Measurements from ENCODE around the gene CAMK2B.

The CAMK2B gene

DNA sequence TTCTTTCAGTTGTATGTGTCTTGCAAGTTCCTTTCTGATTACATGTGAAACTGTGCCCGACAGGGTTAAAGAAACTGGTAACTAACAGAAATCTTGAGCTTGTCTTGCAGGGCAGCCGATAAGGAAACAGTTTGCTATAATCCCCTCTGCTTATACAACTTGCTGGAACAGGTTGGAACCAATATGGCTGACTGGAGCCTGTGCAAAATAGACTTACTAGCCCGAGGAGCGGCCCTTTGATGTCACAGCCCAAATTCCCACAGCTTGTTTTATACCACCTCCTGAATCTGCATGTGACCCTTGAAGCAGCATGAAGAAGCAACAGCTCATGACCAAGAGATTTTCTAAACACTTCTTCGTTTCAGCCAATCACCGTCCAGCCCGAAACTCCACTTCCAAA is 127.9 kb downstream of the CAMK2B start:
- H3K4me1 ChIP-seq (ENCODE audit: insufficient read depth, low read length, severe bottlenecking) = peaks cover 12% of the 10 kb centered on the region
- H3K4me2 ChIP-seq (ENCODE audit: low read length) = no peak overlapping the region
- TF ChIP-seq EZH2 (IDR thresholded peaks at IDR 0.05; ENCODE audit: borderline replicate concordance, low read length) = no peak
- TF ChIP-seq, protein P1, sequence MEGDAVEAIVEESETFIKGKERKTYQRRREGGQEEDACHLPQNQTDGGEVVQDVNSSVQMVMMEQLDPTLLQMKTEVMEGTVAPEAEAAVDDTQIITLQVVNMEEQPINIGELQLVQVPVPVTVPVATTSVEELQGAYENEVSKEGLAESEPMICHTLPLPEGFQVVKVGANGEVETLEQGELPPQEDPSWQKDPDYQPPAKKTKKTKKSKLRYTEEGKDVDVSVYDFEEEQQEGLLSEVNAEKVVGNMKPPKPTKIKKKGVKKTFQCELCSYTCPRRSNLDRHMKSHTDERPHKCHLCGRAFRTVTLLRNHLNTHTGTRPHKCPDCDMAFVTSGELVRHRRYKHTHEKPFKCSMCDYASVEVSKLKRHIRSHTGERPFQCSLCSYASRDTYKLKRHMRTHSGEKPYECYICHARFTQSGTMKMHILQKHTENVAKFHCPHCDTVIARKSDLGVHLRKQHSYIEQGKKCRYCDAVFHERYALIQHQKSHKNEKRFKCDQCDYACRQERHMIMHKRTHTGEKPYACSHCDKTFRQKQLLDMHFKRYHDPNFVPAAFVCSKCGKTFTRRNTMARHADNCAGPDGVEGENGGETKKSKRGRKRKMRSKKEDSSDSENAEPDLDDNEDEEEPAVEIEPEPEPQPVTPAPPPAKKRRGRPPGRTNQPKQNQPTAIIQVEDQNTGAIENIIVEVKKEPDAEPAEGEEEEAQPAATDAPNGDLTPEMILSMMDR (IDR thresholded peaks at IDR 0.05; ENCODE audit: low read length) = no peak
- no peak overlapping the region for H3K4me3 ChIP-seq (ENCODE audit: low read depth, low read length, poor library complexity, severe bottlenecking)
- no peaks in the 10 kb centered on the region for H4K20me1 ChIP-seq (ENCODE audit: insufficient read depth, low read length)
- no peaks in the 10 kb centered on the region for H3K9me3 ChIP-seq (ENCODE audit: low read length)
- H3K79me2 ChIP-seq (ENCODE audit: insufficient read depth, low read length) = peaks cover 15% of the 10 kb centered on the region
- H2AFZ ChIP-seq (ENCODE audit: low read length) = no peak overlapping the region
- H3K36me3 ChIP-seq (ENCODE audit: insufficient read depth, low read length) = no peaks in the 10 kb centered on the region; the same call in 1 of the 2 replicates
- H3K27ac ChIP-seq (ENCODE audit: low read depth, low read length, poor library complexity, severe bottlenecking) = no peak overlapping the region
- no peaks in the 10 kb centered on the region for H3K9me2 ChIP-seq (ENCODE audit: low read depth, low read length)
- no peak overlapping the region for H3K9ac ChIP-seq (ENCODE audit: low read length)
- no peaks in the 10 kb centered on the region for H3F3A ChIP-seq (ENCODE audit: insufficient read depth, low read length)
- no peaks in the 10 kb centered on the region for H3K27me3 ChIP-seq (ENCODE audit: insufficient read depth, low read length)

DNA sequence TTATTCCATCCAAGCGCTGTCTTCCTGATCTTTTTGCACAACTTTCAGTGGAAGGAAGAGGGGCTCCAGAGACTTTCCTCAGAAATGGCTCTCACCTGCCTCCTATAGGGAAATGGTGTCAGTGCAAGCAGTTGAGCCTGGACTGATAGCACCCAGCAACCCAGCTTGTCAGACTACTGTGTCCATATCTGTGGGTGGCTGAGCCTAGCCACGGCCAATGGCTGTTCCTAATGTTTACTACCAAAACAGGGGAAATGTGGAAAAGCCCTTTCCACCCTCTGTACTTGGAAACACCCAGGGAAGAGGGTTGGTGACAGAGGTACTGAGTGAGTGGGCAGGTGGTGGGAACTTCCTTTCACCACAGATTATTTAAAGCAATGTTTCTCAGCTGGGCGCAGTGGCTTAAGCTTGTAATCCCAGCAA is 128.9 kb downstream of the CAMK2B start:
- no peaks in the 10 kb centered on the region; the same call in 1 of the 2 replicates for H3K27me3 ChIP-seq (ENCODE audit: insufficient read depth, low read length)
- no peak overlapping the region for H2AFZ ChIP-seq (ENCODE audit: low read length)
- H3K27ac ChIP-seq (ENCODE audit: low read depth, low read length, poor library complexity, severe bottlenecking) = no peak overlapping the region
- no peaks in the 10 kb centered on the region for H4K20me1 ChIP-seq (ENCODE audit: insufficient read depth, low read length)
- no peaks in the 10 kb centered on the region for H3K9me3 ChIP-seq (ENCODE audit: low read length)
- H3K79me2 ChIP-seq (ENCODE audit: insufficient read depth, low read length) = peaks cover 5% of the 10 kb centered on the region
- TF ChIP-seq, protein P1 (IDR thresholded peaks at IDR 0.05; ENCODE audit: low read length) = peak; percentile 91
- no peak for TF ChIP-seq EZH2 (IDR thresholded peaks at IDR 0.05; ENCODE audit: borderline replicate concordance, low read length)
- no peak overlapping the region for H3K4me3 ChIP-seq (ENCODE audit: low read depth, low read length, poor library complexity, severe bottlenecking)
- H3K4me2 ChIP-seq (ENCODE audit: low read length) = no peak overlapping the region
- H3K9me2 ChIP-seq (ENCODE audit: low read depth, low read length) = no peaks in the 10 kb centered on the region
- H3K9ac ChIP-seq (ENCODE audit: low read length) = no peak overlapping the region
- no peaks in the 10 kb centered on the region; the same call in 1 of the 2 replicates for H3K36me3 ChIP-seq (ENCODE audit: insufficient read depth, low read length)
- peaks cover 2% of the 10 kb centered on the region for H3K4me1 ChIP-seq (ENCODE audit: insufficient read depth, low read length, severe bottlenecking)
- H3F3A ChIP-seq (ENCODE audit: insufficient read depth, low read length) = no peaks in the 10 kb centered on the region

DNA sequence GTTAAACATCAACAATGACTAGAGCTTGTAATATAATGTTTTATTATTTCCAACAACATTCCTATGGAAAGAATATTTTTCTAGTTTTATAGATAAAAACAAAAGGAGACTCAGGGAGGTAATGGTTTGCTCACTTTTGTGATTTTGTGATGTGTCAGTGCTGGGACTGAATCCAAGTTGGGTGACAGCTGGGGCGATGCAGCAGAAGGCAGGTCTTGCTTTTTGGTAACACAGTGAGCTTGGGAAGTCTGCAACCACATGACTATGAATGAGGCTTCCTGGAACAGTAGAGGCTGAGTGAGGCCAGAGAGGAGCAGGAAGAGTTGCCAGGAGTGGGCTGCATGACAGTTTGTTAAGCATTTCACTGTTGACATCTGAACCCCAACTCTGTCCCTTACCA is 129.5 kb downstream of the CAMK2B start:
- Histone ChIP-seq H4K20me1 (ENCODE audit: insufficient read depth, low read length) (no peaks in the 10 kb centered on the region), H3K27me3 (ENCODE audit: insufficient read depth, low read length) (no peaks in the 10 kb centered on the region; the same call in 1 of the 2 replicates), H2AFZ (ENCODE audit: low read length) (no peak overlapping the region), H3K4me3 (ENCODE audit: low read depth, low read length, poor library complexity, severe bottlenecking) (no peak overlapping the region), H3K9me3 (ENCODE audit: low read length) (no peaks in the 10 kb centered on the region), H3F3A (ENCODE audit: insufficient read depth, low read length) (no peaks in the 10 kb centered on the region), H3K9me2 (ENCODE audit: low read depth, low read length) (no peaks in the 10 kb centered on the region), H3K36me3 (ENCODE audit: insufficient read depth, low read length) (no peaks in the 10 kb centered on the region; the same call in 1 of the 2 replicates), H3K4me1 (ENCODE audit: insufficient read depth, low read length, severe bottlenecking) (no peaks in the 10 kb centered on the region), H3K27ac (ENCODE audit: low read depth, low read length, poor library complexity, severe bottlenecking) (no peak overlapping the region), H3K4me2 (ENCODE audit: low read length) (no peak overlapping the region), H3K9ac (ENCODE audit: low read length) (no peak overlapping the region), H3K79me2 (ENCODE audit: insufficient read depth, low read length) (no peaks in the 10 kb centered on the region)
- no peak for TF ChIP-seq EZH2 (IDR thresholded peaks at IDR 0.05; ENCODE audit: borderline replicate concordance, low read length)
- TF ChIP-seq, protein P1 (IDR thresholded peaks at IDR 0.05; ENCODE audit: low read length) = no peak
